HK-2 (cell line): ENCODE measurements around the gene ITPRIPL1.
A peak's percentile ranks its signal among the peaks of the same experiment; 100 is the strongest.
"Not testable (repeated sequence)": the region's sequence is repeated elsewhere in the genome, so short reads cannot be mapped to it uniquely, and the experiment has no call there.

Experiments used
- DNase-seq: peaks from one replicate; pipeline ENCODE4 v3.0.0-alpha.2; 2018; ENCODE audit not compliant: unreplicated experiment

The ITPRIPL1 gene

GRCh38 chr2:96325041-96325883 lies at the start of gene ITPRIPL1:
Gene ITPRIPL1, plus strand, starts transcription at chr2:96325317. Its CDS starts 523 bp downstream, at chr2:96325840.
- DNase-seq: no peak

- DNase-seq: no peak
Measured at GRCh38 chr2:96276787-96277499, 48.2 kb upstream of the ITPRIPL1 start.

GRCh38 chr2:96287273-96287856 lies 37.8 kb upstream of the ITPRIPL1 start:
- DNase-seq: no peak

GRCh38 chr2:96291751-96292150 lies 33.4 kb upstream of the ITPRIPL1 start:
- DNase-seq: no peak

- DNase-seq: not testable (repeated sequence)
Measured at GRCh38 chr2:96294271-96294670, 30.8 kb upstream of the ITPRIPL1 start.

GRCh38 chr2:96296925-96297324 lies 28.2 kb upstream of the ITPRIPL1 start:
- DNase-seq: no peak

- DNase-seq: no peak
Measured at GRCh38 chr2:96301865-96302264, 23.3 kb upstream of the ITPRIPL1 start.

GRCh38 chr2:96304606-96305005 lies 20.5 kb upstream of the ITPRIPL1 start:
- DNase-seq: no peak

- peak; percentile 84 for DNase-seq
Measured at GRCh38 chr2:96305091-96305978, 19.8 kb upstream of the ITPRIPL1 start, which contains the start of gene SNRNP200. Gene SNRNP200, minus strand, starts transcription at chr2:96305546. Its CDS starts 109 bp downstream, at chr2:96305437.

- no peak for DNase-seq
Measured at GRCh38 chr2:96305979-96306308, 19.2 kb upstream of the ITPRIPL1 start.

GRCh38 chr2:96306370-96306769 lies 18.7 kb upstream of the ITPRIPL1 start:
- no peak for DNase-seq

- DNase-seq: no peak
Measured at GRCh38 chr2:96308248-96308647, 16.9 kb upstream of the ITPRIPL1 start.

GRCh38 chr2:96315005-96315399 lies 10.1 kb upstream of the ITPRIPL1 start:
- no peak for DNase-seq

- DNase-seq: no peak
Measured at GRCh38 chr2:96315400-96316071, 9.6 kb upstream of the ITPRIPL1 start.

- no peak for DNase-seq
Measured at GRCh38 chr2:96316999-96317398, 8.1 kb upstream of the ITPRIPL1 start.

GRCh38 chr2:96317584-96317997 lies 7.5 kb upstream of the ITPRIPL1 start:
- DNase-seq: no peak

GRCh38 chr2:96318723-96319122 lies 6.4 kb upstream of the ITPRIPL1 start:
- no peak for DNase-seq

- no peak for DNase-seq
Measured at GRCh38 chr2:96319396-96319795, 5.7 kb upstream of the ITPRIPL1 start.

GRCh38 chr2:96320326-96320725 lies 4.8 kb upstream of the ITPRIPL1 start:
- no peak for DNase-seq

GRCh38 chr2:96320728-96321622 lies 4.1 kb upstream of the ITPRIPL1 start:
- peak; percentile 42 for DNase-seq
